NCI-H1930 (cell line): ENCODE measurements around the gene HIVEP3.

Source experiments
- DNase-seq, 2 experiments: peaks; one replicate each; lab custom pipeline; 2025; lab: John Stamatoyannopoulos, UW

The HIVEP3 gene

DNA sequence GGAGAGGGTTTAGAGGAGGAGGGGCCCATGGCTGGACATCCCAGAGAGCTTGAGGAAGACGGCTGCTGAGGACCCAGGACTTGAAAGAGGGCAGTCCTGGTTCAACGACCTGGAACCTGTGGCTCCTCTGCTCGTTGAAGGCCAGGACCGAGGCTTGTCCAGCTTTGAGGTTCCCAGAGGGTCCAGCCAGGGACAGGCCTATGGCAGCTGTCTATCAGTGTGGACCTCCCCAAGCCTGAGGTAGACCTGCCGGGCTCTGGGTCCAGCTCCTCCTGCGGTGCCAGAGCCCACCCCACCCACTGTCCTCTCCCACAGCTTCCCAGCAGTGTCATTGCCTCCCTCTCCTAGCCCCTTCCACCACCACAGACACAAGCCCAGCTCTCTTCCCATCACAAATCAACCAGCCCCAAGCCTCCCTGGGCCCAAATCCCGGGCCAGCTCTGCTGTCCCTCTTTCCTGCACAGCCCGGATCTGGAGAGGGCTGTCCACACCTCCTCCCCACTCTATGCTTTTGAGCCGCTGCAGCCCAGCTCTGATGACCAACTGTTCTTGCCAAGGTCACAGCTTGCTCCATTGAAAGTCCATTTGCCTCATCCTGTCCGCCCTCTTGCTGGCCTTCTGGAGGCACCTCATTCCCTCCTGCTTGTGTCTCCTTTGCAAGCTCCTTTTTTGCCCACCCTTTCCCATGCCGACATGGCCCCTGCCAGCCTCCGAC is 385.5 kb downstream of the HIVEP3 start:
- DNase-seq, result no peak

DNA sequence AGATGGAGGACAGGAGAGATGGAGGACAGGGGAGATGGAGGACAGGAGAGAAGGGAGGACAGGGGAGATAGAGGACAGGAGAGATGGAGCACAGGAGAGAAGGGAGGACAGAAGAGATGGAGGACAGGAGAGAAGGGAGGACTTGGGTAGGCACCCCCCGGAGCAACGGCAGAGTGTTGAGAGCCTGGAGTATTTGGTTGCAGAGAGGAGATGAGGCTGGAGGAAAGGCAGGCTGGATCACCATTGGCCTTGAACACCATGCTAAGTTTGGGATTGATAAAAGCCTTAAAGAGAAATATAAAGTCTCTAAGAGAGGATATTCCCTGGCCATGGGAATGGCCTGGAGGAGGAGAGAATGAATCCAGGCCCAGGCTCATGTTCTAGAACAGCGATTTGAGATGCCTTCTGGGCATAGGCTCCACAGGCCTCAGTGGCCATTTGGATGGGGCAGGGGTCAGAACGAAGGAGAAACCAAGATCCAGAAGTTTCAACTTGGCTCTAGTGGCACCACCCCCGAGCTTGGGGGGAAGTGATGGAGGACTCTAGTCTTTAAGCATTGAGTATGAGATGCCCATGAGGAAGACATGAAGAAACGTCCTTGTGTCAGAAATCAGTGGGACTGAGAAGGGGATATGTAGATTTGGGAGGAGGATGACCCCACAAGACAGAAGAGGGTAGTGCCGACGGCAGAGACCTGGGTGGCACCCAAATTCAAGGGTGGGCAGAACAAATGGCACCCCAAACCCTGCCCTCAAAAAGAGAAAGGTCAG is 386.3 kb downstream of the HIVEP3 start:
- DNase-seq, result no peak

DNA sequence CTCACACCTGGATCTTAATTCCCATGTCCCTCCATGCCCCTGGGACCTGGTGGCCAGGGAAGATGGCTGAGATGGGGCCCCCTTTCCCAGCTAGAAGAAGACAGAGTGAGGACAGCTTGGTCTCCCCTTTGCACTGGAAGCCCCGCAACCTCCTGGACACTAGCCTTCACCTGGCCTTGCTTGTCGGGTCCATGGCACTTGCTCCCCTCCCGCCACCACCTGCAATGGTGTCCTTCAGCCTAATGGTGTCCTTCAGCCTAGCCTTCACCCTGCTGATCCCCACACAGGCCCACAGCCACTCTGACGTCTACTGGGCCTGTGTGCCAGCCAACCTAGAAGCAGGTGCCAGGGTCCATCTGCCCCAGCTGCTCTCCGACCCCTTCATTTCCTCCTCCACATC is 388.3 kb downstream of the HIVEP3 start:
- no peak for DNase-seq

DNA sequence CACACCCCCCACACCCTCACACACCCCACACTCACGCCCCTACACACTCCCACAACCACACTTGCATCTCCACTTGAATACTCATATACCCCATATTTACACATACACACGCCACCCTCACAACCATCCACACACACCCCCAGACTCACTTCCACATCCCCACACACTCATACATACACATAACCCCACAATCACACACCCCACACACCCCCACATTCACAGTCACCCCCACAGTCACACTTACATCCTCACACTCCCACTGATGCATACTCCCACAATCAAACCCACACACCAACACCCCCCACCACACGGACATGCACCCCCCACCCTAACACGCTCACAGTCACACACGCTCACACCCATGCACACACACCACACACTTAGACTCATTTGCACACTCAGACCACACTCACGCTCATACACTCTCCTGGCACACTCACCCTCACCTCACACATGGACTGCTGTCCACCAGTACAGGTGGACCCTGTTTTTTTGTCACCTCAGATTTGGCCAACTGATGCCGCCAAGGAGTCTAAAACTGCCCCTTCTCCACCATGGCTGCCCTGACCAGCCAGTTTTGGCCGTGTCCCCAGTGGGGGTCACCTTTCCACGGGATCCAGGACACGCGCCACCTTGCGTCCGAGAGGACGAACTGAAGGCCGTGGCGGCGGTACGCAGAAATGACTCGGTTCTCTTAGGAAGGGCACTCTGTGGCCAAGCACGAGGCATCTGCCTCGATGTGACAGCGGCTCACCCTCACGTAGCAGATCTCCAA is 388.9 kb downstream of the HIVEP3 start:
- no peak for DNase-seq

DNA sequence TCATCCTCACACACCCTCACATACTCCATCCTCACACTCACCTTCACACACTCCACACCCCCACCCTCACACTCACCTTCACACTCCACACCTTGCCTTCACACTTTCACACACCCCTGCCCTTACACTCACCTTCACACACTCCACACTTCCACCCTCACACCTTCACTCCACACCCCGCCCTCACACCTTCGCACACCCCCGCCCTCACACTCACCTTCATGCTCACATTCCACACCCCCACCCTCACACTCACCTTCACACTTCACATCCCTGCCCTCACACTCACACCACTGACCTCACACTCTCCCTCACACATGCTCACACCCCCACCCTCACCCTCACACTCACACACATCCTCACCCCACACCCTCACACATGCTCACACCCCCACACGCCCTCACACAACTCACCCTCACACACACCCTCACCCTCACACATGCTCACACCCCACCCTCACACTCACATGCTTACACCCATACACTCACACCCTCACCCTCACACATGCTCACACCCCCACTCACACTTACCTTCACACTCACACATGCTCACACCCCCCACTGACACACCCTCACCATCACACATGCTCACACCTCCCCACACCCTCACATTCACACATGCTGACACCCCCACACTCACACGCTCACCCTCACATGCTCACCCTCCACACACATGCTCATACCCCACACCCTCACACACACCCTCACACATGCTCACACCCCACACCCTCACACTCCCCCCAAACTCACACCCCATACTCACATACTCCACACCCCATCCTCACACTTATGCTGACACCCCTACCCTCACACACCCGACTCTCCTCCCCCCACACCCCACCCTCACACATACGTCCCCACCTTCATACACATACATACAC is 389.8 kb downstream of the HIVEP3 start:
- DNase-seq, result no peak

DNA sequence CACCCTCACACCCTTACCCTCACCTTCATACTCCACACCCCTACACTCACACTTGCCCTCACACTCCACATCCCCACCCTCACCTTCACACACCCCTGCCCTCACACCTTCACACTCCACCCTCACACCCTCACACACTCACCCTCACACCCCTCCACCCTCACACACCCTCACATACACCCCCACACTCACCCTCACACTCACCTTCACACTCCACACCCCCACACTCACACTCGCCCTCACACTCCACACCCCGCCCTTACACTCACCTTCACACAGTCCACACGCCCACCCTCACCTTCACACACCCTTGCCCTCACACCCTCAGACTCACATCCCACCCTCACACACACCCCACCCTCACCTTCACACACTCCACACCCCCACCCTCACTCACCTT is 390.6 kb downstream of the HIVEP3 start:
- DNase-seq, result no peak

DNA sequence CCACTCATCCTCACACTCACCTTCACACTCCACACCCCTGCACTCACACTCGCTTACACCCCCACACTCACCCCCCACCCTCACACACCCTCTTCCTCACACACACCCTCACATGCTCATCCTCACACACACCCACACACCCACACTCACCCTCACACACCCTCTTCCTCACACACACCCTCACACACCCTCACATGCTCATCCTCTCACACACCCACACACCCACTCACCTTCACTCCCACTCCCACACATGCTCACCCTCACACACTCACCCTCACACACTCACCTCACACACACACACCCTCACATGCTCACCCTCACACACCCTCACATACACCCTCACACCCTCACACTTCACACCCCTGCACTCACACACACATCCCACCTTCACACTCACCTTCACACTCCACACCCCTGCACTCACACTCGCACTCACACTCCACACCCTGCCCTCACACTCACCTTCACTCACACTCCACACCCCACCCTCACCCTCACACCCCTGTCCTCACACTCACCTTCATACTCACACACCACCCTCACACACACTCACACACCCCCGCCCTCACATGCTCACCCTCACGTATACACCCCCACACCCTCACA is 391.7 kb downstream of the HIVEP3 start:
- no peak for DNase-seq

DNA sequence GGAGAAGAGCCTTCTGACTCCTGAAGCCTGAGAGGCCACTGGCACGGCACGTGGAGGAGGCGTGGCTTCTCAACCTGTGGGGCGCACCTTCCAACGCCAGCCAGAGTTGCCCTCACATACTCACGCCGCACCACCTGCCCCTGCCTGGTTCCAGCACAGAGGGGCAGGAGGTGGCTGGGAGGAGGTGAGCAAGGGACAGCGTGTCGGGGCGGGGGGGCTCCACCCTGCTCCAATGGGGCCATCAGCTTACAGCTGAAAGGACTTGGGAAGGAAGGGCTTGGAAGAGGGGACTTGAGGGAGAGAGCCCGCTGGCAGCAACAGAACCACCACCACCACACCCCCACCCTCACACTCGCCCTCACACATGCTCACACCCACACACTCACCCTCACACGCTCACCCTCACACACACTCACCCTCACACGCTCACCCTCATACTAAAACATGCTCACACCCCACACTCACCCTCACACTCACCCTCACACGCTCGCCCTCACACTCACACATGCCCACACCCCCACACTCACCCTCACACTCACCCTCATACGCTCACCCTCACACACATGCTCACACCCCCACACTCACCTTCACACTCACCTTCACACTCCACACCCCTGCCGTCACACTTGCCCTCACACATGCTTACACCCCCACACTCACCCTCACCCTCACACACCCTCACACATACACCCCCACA is 392.7 kb downstream of the HIVEP3 start:
- no peak for DNase-seq

DNA sequence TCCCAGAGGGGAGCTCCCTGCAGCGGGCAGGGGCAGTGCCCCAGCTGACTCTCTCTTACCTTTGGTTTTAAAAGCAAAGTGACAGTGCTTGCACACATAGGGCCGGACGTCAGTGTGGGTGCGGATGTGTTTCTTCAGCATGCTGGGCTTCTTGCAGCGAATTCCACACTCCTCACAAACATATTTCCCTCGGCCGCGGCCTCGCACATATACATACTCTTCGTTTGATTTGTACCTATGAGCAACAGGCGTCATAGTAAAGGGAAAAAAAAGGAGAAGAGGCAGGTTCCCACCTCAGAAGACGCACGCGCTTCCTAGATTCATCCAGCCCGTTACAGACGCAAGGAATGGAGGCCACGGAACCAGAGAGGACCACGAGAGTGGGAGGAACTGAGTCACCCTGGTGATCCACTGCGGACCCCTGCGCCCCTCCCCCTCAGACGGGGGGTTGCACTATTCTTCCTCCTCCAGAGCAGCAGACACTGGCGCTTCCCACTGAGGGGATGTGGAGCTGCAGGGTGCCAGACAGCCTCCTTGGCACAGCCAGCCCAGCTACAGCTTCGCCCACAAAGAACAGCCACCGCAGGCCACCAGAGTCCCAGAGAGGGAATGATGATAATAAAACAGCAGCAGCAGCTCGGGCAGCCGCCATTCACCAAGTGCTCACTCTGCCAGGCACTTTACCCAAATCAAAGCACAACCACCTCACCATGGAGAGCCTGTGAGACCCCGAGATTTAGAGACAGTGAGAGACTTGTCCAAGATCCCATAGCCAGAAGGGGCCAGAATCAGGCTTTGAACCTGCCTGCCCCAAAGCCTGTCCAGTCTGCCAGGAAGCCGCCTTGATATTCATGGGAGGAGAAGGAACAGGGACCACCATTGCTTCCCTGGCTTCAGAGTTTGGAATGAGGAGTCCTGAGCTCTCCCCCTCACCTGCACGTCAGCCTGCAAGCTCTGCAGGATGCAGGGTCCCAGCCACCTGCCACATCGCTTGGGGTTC is 393.7 kb downstream of the HIVEP3 start:
- DNase-seq, result no peak

DNA sequence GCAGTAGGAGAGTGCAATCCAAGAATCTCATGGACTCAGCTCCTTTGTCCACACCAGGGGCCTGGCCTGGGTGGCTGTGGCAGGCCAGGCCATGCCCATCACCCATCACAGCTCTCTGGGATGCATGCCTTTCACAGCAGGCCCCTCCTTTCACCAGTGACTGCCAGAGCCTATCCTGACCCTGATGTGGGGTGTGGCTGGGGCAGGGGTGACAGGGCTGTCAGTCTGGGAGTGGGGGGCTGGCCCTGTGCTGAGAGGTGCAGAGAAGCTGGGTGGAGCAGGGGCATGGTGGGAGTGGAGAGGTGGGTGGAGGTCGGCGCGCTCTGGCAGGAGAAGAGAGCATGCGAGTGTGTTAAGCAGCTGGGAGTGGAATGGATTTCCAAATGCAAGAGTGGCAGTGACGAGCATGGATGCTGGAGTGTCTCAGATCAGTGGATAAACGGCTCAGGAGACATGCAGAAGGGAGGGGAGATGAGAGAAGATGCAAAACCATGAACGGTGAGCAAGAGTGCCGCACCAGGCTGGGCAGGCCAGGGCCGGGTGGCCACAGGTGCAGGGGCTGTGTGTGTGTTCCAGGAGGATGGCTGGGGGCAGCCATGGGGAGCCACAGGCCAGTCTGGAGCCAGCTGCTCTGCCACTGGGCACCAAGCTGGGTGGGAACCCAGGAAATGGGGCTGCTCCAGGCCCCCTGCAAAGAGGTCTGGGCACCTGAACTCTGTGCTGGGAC is 394.6 kb downstream of the HIVEP3 start:
- no peak for DNase-seq

DNA sequence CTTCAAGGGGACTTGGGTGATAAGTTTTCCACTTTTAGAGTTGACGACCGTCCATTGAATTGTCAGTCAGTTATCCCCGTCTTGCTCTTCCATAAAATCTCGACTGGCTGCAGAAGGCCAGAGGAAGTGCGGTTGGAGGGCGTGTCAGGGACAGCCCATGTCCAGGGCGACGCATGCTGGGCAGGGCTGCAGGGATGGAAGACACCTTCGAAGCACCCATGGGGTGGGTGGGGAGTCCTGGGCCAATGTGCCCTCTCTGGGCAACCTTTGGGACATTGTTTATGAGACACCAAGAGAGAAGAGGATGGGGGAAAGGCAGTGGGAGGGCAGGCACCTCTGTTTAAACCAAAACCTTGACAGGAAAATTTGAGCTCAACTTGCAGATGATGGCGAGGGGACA is 395.7 kb downstream of the HIVEP3 start:
- no peak for DNase-seq

DNA sequence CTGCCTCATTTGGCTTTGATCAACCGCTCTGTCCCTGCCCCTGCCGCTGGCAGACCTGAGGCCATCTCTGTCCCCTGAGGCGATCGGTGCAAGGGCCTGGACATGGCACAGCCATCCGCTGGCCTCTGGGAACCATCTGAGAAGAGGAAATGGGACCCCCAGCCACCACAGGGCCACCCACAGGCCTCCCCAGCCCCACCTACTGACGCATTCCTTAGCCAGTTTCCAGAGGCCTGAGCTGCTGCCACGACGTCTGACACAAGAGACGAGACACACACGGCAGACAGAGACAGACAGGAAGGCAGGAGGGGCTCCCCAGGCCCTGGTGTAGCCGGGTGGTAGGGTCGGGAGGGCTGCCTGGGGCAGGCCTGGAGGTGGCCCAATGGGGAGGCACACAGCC is 397.0 kb downstream of the HIVEP3 start:
- no peak for DNase-seq

DNA sequence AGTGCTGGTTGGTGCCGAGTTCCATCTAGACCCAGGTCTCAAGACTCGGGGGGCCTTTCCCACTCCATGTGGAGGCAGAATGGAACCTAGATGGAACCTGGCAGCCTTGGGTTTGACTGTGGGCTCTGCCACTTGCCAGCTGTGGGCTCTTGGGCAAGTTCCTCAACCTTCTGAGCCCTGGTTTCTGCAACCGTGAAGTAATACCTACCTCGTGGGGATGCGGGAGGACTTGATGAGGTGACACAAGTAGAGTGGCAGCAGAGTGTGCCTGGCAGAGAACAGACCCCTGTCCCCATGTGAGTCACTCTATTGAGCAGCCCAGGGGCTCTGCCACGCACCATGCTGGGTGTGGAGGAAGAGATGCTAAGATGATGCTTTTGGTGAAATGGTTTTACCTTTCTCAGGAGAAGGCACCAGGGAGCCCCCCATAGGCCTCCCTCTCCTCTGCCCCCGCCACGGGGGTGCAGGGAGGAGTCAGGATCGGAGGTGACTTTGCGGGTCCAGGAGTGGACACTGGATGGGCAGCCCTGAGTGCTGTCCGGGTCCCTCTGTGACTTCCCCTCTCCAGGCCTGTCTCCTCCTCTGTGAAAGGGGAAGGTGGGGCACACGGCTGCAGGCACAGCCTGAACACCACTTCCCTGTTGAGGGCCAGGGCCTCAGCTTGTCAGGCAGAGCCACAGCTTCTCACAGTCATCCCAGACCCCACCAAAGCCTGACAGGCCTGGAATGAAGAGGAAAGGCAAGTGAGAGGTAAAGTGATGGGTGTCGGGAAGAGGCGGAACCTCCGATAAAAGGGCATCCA is 397.6 kb downstream of the HIVEP3 start:
- DNase-seq, result no peak

DNA sequence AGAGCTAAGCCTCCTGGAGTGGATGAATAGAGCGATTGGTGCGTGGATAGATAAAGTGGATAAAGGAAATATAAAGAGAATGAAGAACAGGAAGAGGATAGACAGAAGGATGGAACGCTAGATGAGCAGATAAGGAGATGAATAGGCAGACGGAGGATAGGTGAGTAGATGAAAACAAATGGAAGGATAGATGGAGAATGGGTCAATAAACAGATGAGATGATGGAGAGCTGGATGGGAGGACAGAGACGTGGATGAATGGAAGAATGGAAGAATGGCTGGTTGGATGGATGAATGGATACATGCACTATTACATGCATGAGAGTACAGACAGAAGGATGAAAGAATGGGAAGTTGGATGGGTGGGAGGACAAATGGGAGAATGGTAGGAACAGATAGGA is 399.1 kb downstream of the HIVEP3 start:
- no peak for DNase-seq

DNA sequence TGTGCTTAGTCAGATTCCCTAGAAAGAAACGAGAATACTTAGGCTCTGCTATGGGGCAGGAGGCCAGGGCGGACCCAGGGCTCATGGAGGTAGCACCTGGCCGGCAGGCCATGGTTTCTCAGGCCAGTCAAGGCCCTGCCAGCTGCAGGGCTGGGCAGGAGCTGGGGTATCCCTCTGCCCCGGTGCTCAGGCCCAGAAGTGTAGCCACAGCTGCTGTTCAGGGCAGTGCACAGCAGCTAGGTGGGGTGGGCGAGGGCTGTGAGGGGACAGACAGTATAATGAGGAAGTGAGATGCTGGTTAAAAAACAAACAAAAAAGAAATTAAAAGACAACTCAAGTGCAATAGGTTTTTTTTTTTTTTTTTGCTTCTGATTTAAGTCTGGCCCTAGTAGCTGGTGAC is 400.3 kb downstream of the HIVEP3 start:
- DNase-seq, result no peak

DNA sequence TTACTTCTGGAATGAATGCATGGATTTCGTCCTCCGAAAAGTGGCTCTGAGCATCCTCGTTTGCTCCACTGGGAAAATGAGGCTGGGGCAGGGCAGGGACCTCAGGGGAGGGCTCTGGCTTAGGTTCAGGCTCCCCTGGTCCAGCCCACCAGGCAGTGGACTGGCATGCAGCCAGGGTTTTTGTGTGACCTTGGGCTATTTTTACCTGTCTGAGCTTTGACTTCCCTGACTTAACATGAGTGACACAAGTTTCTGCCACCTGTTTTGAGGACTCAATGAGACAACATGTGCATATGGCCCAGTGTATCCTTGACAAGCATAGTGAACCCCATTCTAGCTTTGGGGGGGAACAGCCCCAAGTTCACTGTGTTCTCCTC is 401.7 kb downstream of the HIVEP3 start:
- no peak for DNase-seq

DNA sequence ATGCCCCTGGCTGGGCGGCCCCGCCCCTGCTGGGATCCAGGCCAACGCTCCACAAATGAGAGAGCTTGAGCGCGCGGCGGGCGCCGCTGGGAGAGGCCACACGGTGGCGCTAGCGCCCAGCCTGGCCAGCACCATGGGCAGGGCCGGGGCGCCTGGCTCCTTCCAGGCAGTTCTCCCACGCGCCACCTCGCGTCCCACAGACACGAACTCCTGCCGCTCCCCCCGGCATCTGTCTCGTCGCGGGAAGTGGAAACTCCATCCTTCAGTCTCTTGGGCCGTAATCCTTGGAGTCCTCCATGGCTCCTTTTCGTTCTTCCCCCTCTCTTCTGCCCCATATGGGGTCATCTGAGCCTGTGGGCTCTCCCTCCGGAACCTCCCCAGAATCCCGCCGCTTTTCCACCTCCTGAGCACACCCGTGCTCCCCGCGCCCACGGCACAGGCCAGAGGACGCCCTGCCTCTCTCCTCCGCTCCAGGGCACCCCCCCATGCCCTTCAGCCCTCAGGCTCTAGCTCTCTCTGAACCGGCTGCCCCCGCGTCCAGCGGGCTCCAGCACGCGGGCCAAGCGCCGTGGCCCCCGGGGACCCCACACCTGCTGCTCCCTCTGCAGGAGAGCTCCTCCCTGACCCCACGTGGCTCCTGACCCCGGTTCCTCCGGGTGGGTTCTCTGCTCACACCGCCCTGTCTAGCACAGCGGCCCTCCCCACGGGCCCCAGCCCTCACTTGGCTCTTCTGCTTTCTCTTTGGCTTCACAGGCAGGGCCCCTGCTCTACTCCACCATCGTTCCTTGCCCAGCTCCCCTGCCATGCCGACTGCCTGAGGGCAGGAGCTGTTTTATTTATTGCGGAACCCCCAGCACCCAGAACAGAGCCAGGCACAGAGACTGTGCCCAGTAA is 402.3 kb downstream of the HIVEP3 start:
- DNase-seq, result peak; percentile 66 to 81
